ENCODE data around the gene NFAM1.

Gene NFAM1

DNA sequence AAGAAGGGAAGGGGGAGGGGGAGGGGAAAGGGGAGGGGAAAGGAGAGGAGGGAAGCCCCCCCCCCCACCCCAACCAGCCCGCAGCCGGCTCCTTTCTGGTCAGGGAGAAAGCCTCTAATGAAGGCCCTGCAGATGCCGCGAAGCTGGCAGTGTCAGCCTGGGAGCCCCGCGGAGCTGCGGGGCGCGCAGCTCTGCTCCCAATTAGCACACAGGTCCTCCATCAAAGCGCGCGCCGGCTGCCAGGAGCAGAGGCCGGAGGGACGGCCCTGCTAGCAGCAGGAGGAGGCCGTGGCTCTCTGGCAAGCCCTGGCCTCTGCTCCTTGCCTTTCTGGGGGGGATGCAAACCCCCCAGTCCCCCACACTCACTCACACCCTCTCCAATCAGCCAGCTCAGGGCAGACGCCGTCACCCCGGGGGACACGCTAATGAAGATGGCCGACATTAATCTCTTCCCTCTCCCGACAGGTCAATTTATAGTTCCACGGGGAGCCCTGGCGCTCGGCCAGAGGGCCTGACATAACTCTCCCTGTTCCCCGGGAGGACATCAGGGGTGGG is 91.3 kb downstream of the NFAM1 start:
- Histone ChIP-seq H3K27me3 (ENCODE audit: low read length) (no peaks in the 10 kb centered on the region), H3F3A (ENCODE audit: insufficient read depth) (no peaks in the 10 kb centered on the region), H4K20me1 (ENCODE audit: low read depth, low read length) (no peaks in the 10 kb centered on the region), H3K36me3 (ENCODE audit: low read length) (no peaks in the 10 kb centered on the region), H3K27ac (ENCODE audit: low read depth, low read length) (no peak overlapping the region), H3K79me2 (ENCODE audit: insufficient read depth, low read length) (no peaks in the 10 kb centered on the region), H3K4me2 (ENCODE audit: low read depth, low read length, poor library complexity, severe bottlenecking) (no peak overlapping the region), H2AFZ (ENCODE audit: low read depth, low read length, severe bottlenecking) (no peak overlapping the region), H3K9me2 (replicated peaks; ENCODE audit: insufficient read depth, low read length) (no peaks in the 10 kb centered on the region), H3K9me3 (ENCODE audit: insufficient read depth, low read length) (no peaks in the 10 kb centered on the region), H3K9ac (ENCODE audit: low read length) (no peak overlapping the region), H3K4me3 (ENCODE audit: insufficient read depth, low read length, poor library complexity, severe bottlenecking) (no peak overlapping the region)
- TF ChIP-seq, protein P1, sequence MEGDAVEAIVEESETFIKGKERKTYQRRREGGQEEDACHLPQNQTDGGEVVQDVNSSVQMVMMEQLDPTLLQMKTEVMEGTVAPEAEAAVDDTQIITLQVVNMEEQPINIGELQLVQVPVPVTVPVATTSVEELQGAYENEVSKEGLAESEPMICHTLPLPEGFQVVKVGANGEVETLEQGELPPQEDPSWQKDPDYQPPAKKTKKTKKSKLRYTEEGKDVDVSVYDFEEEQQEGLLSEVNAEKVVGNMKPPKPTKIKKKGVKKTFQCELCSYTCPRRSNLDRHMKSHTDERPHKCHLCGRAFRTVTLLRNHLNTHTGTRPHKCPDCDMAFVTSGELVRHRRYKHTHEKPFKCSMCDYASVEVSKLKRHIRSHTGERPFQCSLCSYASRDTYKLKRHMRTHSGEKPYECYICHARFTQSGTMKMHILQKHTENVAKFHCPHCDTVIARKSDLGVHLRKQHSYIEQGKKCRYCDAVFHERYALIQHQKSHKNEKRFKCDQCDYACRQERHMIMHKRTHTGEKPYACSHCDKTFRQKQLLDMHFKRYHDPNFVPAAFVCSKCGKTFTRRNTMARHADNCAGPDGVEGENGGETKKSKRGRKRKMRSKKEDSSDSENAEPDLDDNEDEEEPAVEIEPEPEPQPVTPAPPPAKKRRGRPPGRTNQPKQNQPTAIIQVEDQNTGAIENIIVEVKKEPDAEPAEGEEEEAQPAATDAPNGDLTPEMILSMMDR (IDR thresholded peaks at IDR 0.05; ENCODE audit: insufficient read depth, low read length, poor library complexity, severe bottlenecking), result no peak
- TF ChIP-seq EZH2phosphoT487 (conservative IDR thresholded peaks at IDR 0.05; ENCODE audit: low read length), result no peak

DNA sequence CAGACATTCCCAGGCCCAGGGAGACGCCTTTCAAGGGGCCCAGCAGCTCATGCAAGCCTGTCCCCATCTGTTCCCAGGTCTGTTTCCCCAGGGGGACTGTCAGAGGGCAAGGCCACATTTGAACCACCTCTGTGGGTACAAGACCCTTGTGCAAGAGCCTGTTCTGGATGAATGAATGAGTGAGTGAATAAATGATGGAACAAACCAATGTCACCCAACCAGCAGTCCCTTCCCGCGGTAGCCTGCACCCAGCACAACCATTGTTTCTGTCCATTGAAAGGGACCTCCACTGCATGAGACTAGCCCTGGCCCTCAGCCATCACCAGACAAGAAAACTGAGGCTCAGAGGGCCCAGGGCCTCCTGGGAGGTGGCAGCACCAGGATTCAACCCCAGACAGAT is 92.1 kb downstream of the NFAM1 start:
- Histone ChIP-seq H3K79me2 (ENCODE audit: insufficient read depth, low read length) (no peaks in the 10 kb centered on the region), H2AFZ (ENCODE audit: low read depth, low read length, severe bottlenecking) (no peak overlapping the region), H3K9ac (ENCODE audit: low read length) (no peak overlapping the region), H3K4me3 (ENCODE audit: insufficient read depth, low read length, poor library complexity, severe bottlenecking) (no peak overlapping the region), H3K36me3 (ENCODE audit: low read length) (no peaks in the 10 kb centered on the region), H3F3A (ENCODE audit: insufficient read depth) (no peaks in the 10 kb centered on the region), H3K4me2 (ENCODE audit: low read depth, low read length, poor library complexity, severe bottlenecking) (no peak overlapping the region), H3K27ac (ENCODE audit: low read depth, low read length) (no peak overlapping the region), H4K20me1 (ENCODE audit: low read depth, low read length) (no peaks in the 10 kb centered on the region), H3K9me3 (ENCODE audit: insufficient read depth, low read length) (no peaks in the 10 kb centered on the region), H3K27me3 (ENCODE audit: low read length) (no peaks in the 10 kb centered on the region), H3K9me2 (replicated peaks; ENCODE audit: insufficient read depth, low read length) (no peaks in the 10 kb centered on the region)
- TF ChIP-seq EZH2phosphoT487 (conservative IDR thresholded peaks at IDR 0.05; ENCODE audit: low read length), result no peak

DNA sequence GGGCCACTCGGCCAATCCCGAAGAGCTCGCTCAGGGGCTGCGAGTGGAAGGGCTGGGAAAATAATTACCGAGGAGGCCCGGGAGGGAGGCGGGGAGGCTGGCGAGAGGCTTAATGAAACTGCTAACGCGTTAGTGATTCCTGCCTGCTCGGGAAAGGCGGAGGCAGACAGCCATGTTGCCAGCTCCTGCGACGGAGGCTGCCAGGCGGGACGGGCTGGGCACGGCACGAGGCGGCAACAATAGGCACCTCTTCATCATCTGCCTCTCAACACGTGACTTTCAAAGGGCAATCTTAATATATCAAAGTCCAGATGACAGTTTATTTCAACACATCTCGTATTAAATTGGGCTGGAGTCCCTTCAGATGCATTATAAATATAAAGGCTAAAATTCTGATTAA is 93.7 kb downstream of the NFAM1 start:
- Histone ChIP-seq H2AFZ (ENCODE audit: low read depth, low read length, severe bottlenecking) (no peak overlapping the region), H3K79me2 (ENCODE audit: insufficient read depth, low read length) (no peaks in the 10 kb centered on the region), H3F3A (ENCODE audit: insufficient read depth) (no peaks in the 10 kb centered on the region), H3K9ac (ENCODE audit: low read length) (no peak overlapping the region), H3K9me2 (replicated peaks; ENCODE audit: insufficient read depth, low read length) (no peaks in the 10 kb centered on the region), H3K27me3 (ENCODE audit: low read length) (no peaks in the 10 kb centered on the region), H3K4me2 (ENCODE audit: low read depth, low read length, poor library complexity, severe bottlenecking) (no peak overlapping the region), H4K20me1 (ENCODE audit: low read depth, low read length) (no peaks in the 10 kb centered on the region), H3K4me3 (ENCODE audit: insufficient read depth, low read length, poor library complexity, severe bottlenecking) (no peak overlapping the region), H3K36me3 (ENCODE audit: low read length) (no peaks in the 10 kb centered on the region), H3K9me3 (ENCODE audit: insufficient read depth, low read length) (no peaks in the 10 kb centered on the region), H3K27ac (ENCODE audit: low read depth, low read length) (no peak overlapping the region)
- TF ChIP-seq, protein P1 (IDR thresholded peaks at IDR 0.05; ENCODE audit: insufficient read depth, low read length, poor library complexity, severe bottlenecking), result no peak
- TF ChIP-seq EZH2phosphoT487 (conservative IDR thresholded peaks at IDR 0.05; ENCODE audit: low read length), result no peak

DNA sequence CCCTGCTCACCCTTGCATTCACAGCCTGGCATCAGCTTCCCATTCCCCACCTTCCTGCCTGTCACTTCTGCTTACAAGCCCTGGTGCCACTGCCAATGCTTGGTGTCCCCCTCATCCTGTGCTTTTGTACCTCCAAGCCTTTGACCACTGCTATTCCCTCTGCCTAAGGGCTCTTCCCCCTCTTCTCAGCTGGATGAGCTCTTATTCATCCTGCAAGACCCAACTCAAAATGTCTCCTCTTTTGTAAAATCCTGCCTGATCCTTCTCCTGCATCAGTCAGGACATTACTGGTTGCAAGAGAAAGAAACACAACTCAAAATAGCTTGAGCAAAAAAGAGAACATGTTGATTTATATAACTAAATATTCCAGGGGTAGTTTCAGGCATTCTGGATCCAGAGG is 94.8 kb downstream of the NFAM1 start:
- Histone ChIP-seq H3F3A (ENCODE audit: insufficient read depth) (no peaks in the 10 kb centered on the region), H3K79me2 (ENCODE audit: insufficient read depth, low read length) (no peaks in the 10 kb centered on the region), H3K9ac (ENCODE audit: low read length) (no peak overlapping the region), H3K9me2 (replicated peaks; ENCODE audit: insufficient read depth, low read length) (no peaks in the 10 kb centered on the region), H4K20me1 (ENCODE audit: low read depth, low read length) (no peaks in the 10 kb centered on the region), H3K27me3 (ENCODE audit: low read length) (no peaks in the 10 kb centered on the region), H3K4me2 (ENCODE audit: low read depth, low read length, poor library complexity, severe bottlenecking) (no peak overlapping the region), H3K36me3 (ENCODE audit: low read length) (no peaks in the 10 kb centered on the region), H3K4me3 (ENCODE audit: insufficient read depth, low read length, poor library complexity, severe bottlenecking) (no peak overlapping the region), H3K9me3 (ENCODE audit: insufficient read depth, low read length) (no peaks in the 10 kb centered on the region), H2AFZ (ENCODE audit: low read depth, low read length, severe bottlenecking) (no peak overlapping the region), H3K27ac (ENCODE audit: low read depth, low read length) (no peak overlapping the region)
- no peak for TF ChIP-seq EZH2phosphoT487 (conservative IDR thresholded peaks at IDR 0.05; ENCODE audit: low read length)
